H9 (cell line): ENCODE results near the gene ARHGEF9. TPM values are rescaled to one million over a fixed set of nuclear protein-coding genes. Genes with fewer than 3 reads are reported as not detected.

Experiments used
- DNase-seq: peaks from one replicate; pipeline ENCODE4 v3.0.0-alpha.2; 2017
- H2AFZ ChIP-seq: one replicate; pipeline ENCODE4 v1.6.1; 2013; ENCODE audit warnings: mild to moderate bottlenecking, low read length, control low read depth, moderate library complexity
- H2AK5ac ChIP-seq: 2 replicates; pipeline ENCODE4 v1.6.1; 2013; ENCODE audit warnings: low read length, control low read depth, mixed read lengths; ENCODE audit not compliant: insufficient read length
- H2BK120ac ChIP-seq: one replicate; pipeline ENCODE4 v1.6.1; 2013; ENCODE audit warnings: low read depth, mild to moderate bottlenecking, low read length, control low read depth, inconsistent platforms; ENCODE audit not compliant: poor library complexity, severe bottlenecking
- H2BK12ac ChIP-seq: 2 replicates; pipeline ENCODE4 v1.6.1; 2013; ENCODE audit warnings: low read length, control low read depth, mixed read lengths, low read depth; ENCODE audit not compliant: insufficient read length
- H2BK15ac ChIP-seq: 2 replicates; pipeline ENCODE4 v1.6.1; 2013; ENCODE audit warnings: low read depth, low read length, control low read depth
- H2BK20ac ChIP-seq: one replicate; pipeline ENCODE4 v1.6.1; 2013; ENCODE audit warnings: low read depth, mild to moderate bottlenecking, low read length, control low read depth, inconsistent platforms; ENCODE audit not compliant: poor library complexity, severe bottlenecking
- H2BK5ac ChIP-seq: 2 replicates; pipeline ENCODE4 v1.6.1; 2013; ENCODE audit warnings: low read length, control low read depth, mixed read lengths; ENCODE audit not compliant: insufficient read length
- H3K14ac ChIP-seq: 2 replicates; pipeline ENCODE4 v1.6.1; 2013; ENCODE audit warnings: low read length, control low read depth; ENCODE audit not compliant: insufficient read depth
- H3K18ac ChIP-seq: 2 replicates; pipeline ENCODE4 v1.6.1; 2013; ENCODE audit warnings: low read depth, mild to moderate bottlenecking, mixed read lengths, low read length, control low read depth; ENCODE audit not compliant: insufficient read length
- H3K23ac ChIP-seq: 2 replicates; pipeline ENCODE4 v1.6.1; 2013; ENCODE audit warnings: low read length, control low read depth, mixed read lengths, low read depth; ENCODE audit not compliant: insufficient read length
- H3K23me2 ChIP-seq: 2 replicates; pipeline ENCODE4 v1.6.1; 2013; ENCODE audit warnings: low read depth, mild to moderate bottlenecking, mixed read lengths, low read length, control low read depth; ENCODE audit not compliant: insufficient read length, poor library complexity, severe bottlenecking
- H3K27ac ChIP-seq: 2 replicates; pipeline ENCODE4 v1.5.1; 2013; ENCODE audit warnings: low read length, control low read depth, mixed read lengths, low read depth; ENCODE audit not compliant: insufficient read length
- H3K27me3 ChIP-seq: 2 replicates; pipeline ENCODE4 v1.6.1; 2013; ENCODE audit warnings: low read length, control low read depth, inconsistent platforms; ENCODE audit not compliant: insufficient read depth
- H3K4ac ChIP-seq: 2 replicates; pipeline ENCODE4 v1.6.1; 2013; ENCODE audit warnings: low read depth, mild to moderate bottlenecking, control low read depth, inconsistent platforms, low read length, moderate library complexity
- H3K4me1 ChIP-seq: 2 replicates; pipeline ENCODE4 v1.6.1; 2013; ENCODE audit warnings: low read length, control low read depth, inconsistent platforms; ENCODE audit not compliant: insufficient read depth
- H3K4me2 ChIP-seq: 2 replicates; pipeline ENCODE4 v1.6.1; 2013; ENCODE audit warnings: low read length, control low read depth, mixed read lengths; ENCODE audit not compliant: insufficient read length, insufficient read depth
- H3K56ac ChIP-seq: 2 replicates; pipeline ENCODE4 v1.6.1; 2013; ENCODE audit warnings: low read depth, mild to moderate bottlenecking, mixed read lengths, low read length, control low read depth; ENCODE audit not compliant: insufficient read length
- H3K79me1 ChIP-seq: 2 replicates; pipeline ENCODE4 v1.6.1; 2013; ENCODE audit warnings: low read depth, mild to moderate bottlenecking, moderate library complexity, low read length, control low read depth, inconsistent platforms; ENCODE audit not compliant: insufficient read depth, poor library complexity, severe bottlenecking
- H3K79me2 ChIP-seq: 2 replicates; pipeline ENCODE4 v1.6.1; 2013; ENCODE audit warnings: low read length, control low read depth, inconsistent platforms; ENCODE audit not compliant: insufficient read depth
- H3K9ac ChIP-seq: 2 replicates; pipeline ENCODE4 v1.6.1; 2013; ENCODE audit warnings: low read length, control low read depth, mixed read lengths; ENCODE audit not compliant: insufficient read length; ENCODE audit errors: extremely low read depth
- H3K9me3 ChIP-seq: one replicate; pipeline ENCODE4 v1.6.1; 2013; ENCODE audit warnings: low read depth, low read length, inconsistent platforms; ENCODE audit not compliant: control insufficient read depth
- H3T11ph ChIP-seq: one replicate; pipeline ENCODE4 v1.6.1; 2013; ENCODE audit warnings: mild to moderate bottlenecking, low read length, control low read depth, inconsistent platforms
- H4K20me1 ChIP-seq: one replicate; pipeline ENCODE4 v1.6.1; 2013; ENCODE audit not compliant: control insufficient read depth, insufficient read length, insufficient read depth
- H4K5ac ChIP-seq: 2 replicates; pipeline ENCODE4 v1.6.1; 2013; ENCODE audit warnings: low read depth, mild to moderate bottlenecking, mixed read lengths, low read length, control low read depth; ENCODE audit not compliant: insufficient read length
- H4K8ac ChIP-seq: replicated peaks from 2 replicates; pipeline ENCODE4 v1.6.1; 2013; ENCODE audit warnings: low read length, control low read depth, mixed read lengths, low read depth; ENCODE audit not compliant: insufficient read length
- H4K91ac ChIP-seq: 2 replicates; pipeline ENCODE4 v1.6.1; 2013; ENCODE audit warnings: low read depth, mild to moderate bottlenecking, moderate library complexity, mixed read lengths, low read length, control low read depth; ENCODE audit not compliant: insufficient read length
- H3K27ac Mint-ChIP-seq, 3 experiments: 2 replicates in 2 of 3; 3 replicates in 1 of 3; pipeline ENCODE4 v1.8.0; 2020 to 2021; ENCODE audit warnings: mixed read lengths in 3 of 3, mild to moderate bottlenecking in 1 of 3, moderate library complexity in 1 of 3
- H3K27me3 Mint-ChIP-seq: 2 replicates; pipeline ENCODE4 v1.8.0; 2021; ENCODE audit warnings: low read depth, mild to moderate bottlenecking, moderate library complexity, mixed read lengths
- H3K36me3 Mint-ChIP-seq, 3 experiments: 2 replicates in 2 of 3; 3 replicates in 1 of 3; pipeline ENCODE4 v1.8.0; 2020 to 2021; ENCODE audit warnings: low read depth in 3 of 3, mixed read lengths in 3 of 3; ENCODE audit not compliant: insufficient read depth in 1 of 3
- H3K4me1 Mint-ChIP-seq, 2 experiments: 2 replicates each; pipeline ENCODE4 v1.8.0; 2020; ENCODE audit warnings: mixed read lengths in 2 of 2
- H3K4me3 Mint-ChIP-seq, 2 experiments: 2 replicates in 1 of 2; 3 replicates in 1 of 2; pipeline ENCODE4 v1.8.0; 2020 to 2021; ENCODE audit warnings: mild to moderate bottlenecking in 2 of 2, mixed read lengths in 2 of 2, moderate library complexity in 1 of 2
- H3K9me3 Mint-ChIP-seq, 2 experiments: 2 replicates in 1 of 2; 3 replicates in 1 of 2; pipeline ENCODE4 v1.8.0; 2020; ENCODE audit warnings: mild to moderate bottlenecking in 2 of 2, mixed read lengths in 2 of 2, moderate library complexity in 1 of 2
- CTCF ChIP-seq: fragments of 200-600 bp; sonication (generic); conservative IDR thresholded peaks from 3 replicates; pipeline ENCODE4 v1.8.0; 2021; ENCODE audit warnings: antibody characterized with exemption, mild to moderate bottlenecking
- WGBS: extraction: QIAGEN DNeasy Blood & Tissue Kit; methylation state at CpG from one replicate; pipeline ENCODE4 v1.1.7; 2013; ENCODE audit warnings: missing lambda C conversion rate, low lambda C conversion rate, mixed read lengths; ENCODE audit not compliant: insufficient read length; ENCODE audit errors: extremely low coverage; 5-methylcytosine and 5-hydroxymethylcytosine counted together
- total RNA-seq: library from RNA; stranded (reverse); gene quantifications from 2 replicates; pipeline ENCODE4 v1.2.1, GENCODE V29; 2021

Gene ARHGEF9
- total RNA-seq, 1 experiment from 2014 or later = 26.4 TPM

GRCh38 chrX:63675716-63676115 is 109.3 kb downstream of the ARHGEF9 start:
- Histone ChIP-seq H3T11ph (no peak overlapping the region), H3K18ac (no peak overlapping the region), H4K20me1 (no peaks in the 10 kb centered on the region), H4K8ac (no peak overlapping the region), H3K14ac (no peak overlapping the region), H3K9me3 (peaks cover 67% of the 10 kb centered on the region), H3K56ac (no peak overlapping the region), H3K4ac (no peak overlapping the region), H2BK20ac (no peak overlapping the region), H2BK12ac (no peak overlapping the region), H3K23ac (no peak overlapping the region), H2AK5ac (no peak overlapping the region), H2AFZ (no peak overlapping the region), H3K4me2 (no peak overlapping the region), H3K27me3 (no peaks in the 10 kb centered on the region), H4K91ac (no peak overlapping the region), H3K9ac (no peak overlapping the region), H2BK5ac (no peak overlapping the region), H3K79me1 (no peaks in the 10 kb centered on the region), H3K4me1 (no peaks in the 10 kb centered on the region), H3K79me2 (no peaks in the 10 kb centered on the region), H3K27ac (no peak overlapping the region), H4K5ac (no peak overlapping the region), H2BK15ac (no peak overlapping the region), H2BK120ac (no peak overlapping the region), H3K23me2 (no peaks in the 10 kb centered on the region)
- DNase-seq = no peak
- H3K9me3 Mint-ChIP-seq = peaks cover 56 to 62% of the 10 kb centered on the region in 2 experiments
- WGBS = no CpG with 5 or more reads among the region's 2 CpGs
- no peak for TF ChIP-seq CTCF
- H3K27me3 Mint-ChIP-seq = no peaks in the 10 kb centered on the region
- H3K36me3 Mint-ChIP-seq = peaks cover 33 to 48% (median 47%) of the 10 kb centered on the region in 3 experiments
- H3K4me1 Mint-ChIP-seq = no peaks in the 10 kb centered on the region; a peak in 1 of 4 replicates
- H3K27ac Mint-ChIP-seq = no peak overlapping the region
- H3K4me3 Mint-ChIP-seq = no peak overlapping the region
